MCF 10A (cell line): ENCODE measurements around the gene SCAP. TPM values are rescaled to one million over a fixed set of nuclear protein-coding genes. Genes with fewer than 3 reads are reported as not detected.

Experiments
- BruUV-seq: library from RNA; stranded (reverse); fragments of 400-500 nt; replicated peaks from 2 replicates; lab custom pipeline; 2021; lab: Mats Ljungman, UMichigan
- CTCF ChIA-PET: fragments of 300-600 bp; sonication (Branson Sonifier 250); formaldehyde crosslinking; extraction: SDS; loops from one replicate; lab custom pipeline; 2021; ENCODE audit warnings: antibody characterized with exemption, inconsistent platforms; lab: Yijun Ruan, JAX
- POLR2A ChIA-PET: fragments of 300-600, 350-650 bp; sonication (Branson Sonifier 250); formaldehyde crosslinking; extraction: SDS; loops from one replicate; lab custom pipeline; 2020; ENCODE audit warnings: antibody characterized with exemption, inconsistent platforms; lab: Yijun Ruan, JAX
- DNase-seq: peaks from one replicate; pipeline ENCODE4 v3.0.0-alpha.2; 2018; ENCODE audit not compliant: unreplicated experiment
- H3K27ac Mint-ChIP-seq: one replicate; pipeline ENCODE4 v1.8.0; 2022; ENCODE audit warnings: mild to moderate bottlenecking, low read depth, mixed read lengths; ENCODE audit not compliant: unreplicated experiment
- H3K27me3 Mint-ChIP-seq: one replicate; pipeline ENCODE4 v1.8.0; 2022; ENCODE audit warnings: mixed read lengths; ENCODE audit not compliant: insufficient read depth, unreplicated experiment
- H3K36me3 Mint-ChIP-seq: one replicate; pipeline ENCODE4 v1.8.0; 2022; ENCODE audit warnings: mild to moderate bottlenecking, moderate library complexity, mixed read lengths; ENCODE audit not compliant: insufficient read depth, unreplicated experiment
- H3K4me1 Mint-ChIP-seq: one replicate; pipeline ENCODE4 v1.8.0; 2022; ENCODE audit warnings: mixed read lengths; ENCODE audit not compliant: insufficient read depth, unreplicated experiment
- H3K4me3 Mint-ChIP-seq: one replicate; pipeline ENCODE4 v1.8.0; 2022; ENCODE audit warnings: mild to moderate bottlenecking, moderate library complexity, mixed read lengths; ENCODE audit not compliant: unreplicated experiment
- H3K9me3 Mint-ChIP-seq: one replicate; pipeline ENCODE4 v1.8.0; 2022; ENCODE audit warnings: mixed read lengths; ENCODE audit not compliant: unreplicated experiment
- intact Hi-C: fragments of 100-400 bp; cut with micrococcal nuclease; formaldehyde crosslinking; loops from 2 replicates; pipeline ENCODE4 v1.14.1; 2022
- total RNA-seq: library from RNA; stranded (reverse); gene quantifications from 2 replicates; pipeline ENCODE4 v1.2.3, GENCODE V29; 2022
- TF ChIP-seq, protein P1 (sequence below): fragments of 200-600 bp; IDR thresholded peaks from one replicate; pipeline ENCODE4 v1.8.0; 2022; ENCODE audit warnings: antibody characterized with exemption, mild to moderate bottlenecking; ENCODE audit not compliant: unreplicated experiment

The SCAP gene
- total RNA-seq, 1 experiment from 2014 or later, result 87.8 TPM

- H3K27me3 Mint-ChIP-seq, result no peaks in the 10 kb centered on the region
- no peak for DNase-seq
- intact Hi-C loops, result no loop called here
- no peaks in the 10 kb centered on the region for H3K4me1 Mint-ChIP-seq
- H3K27ac Mint-ChIP-seq, result no peak overlapping the region
- H3K4me3 Mint-ChIP-seq, result no peak overlapping the region
- H3K9me3 Mint-ChIP-seq, result no peaks in the 10 kb centered on the region
- ChIA-PET POLR2A (interaction anchor here (1.2 to 4.2 kb wide), 4 partner anchors 39 to 58 kb away, joined by 3 to 34 read pairs (median 6); partner anchors contain the start of genes PTPN23 and SCAP), CTCF (interaction anchor here (0.7 to 6.7 kb wide), 10 partner anchors 13 to 68 kb away, joined by 3 to 86 read pairs (median 5); partner anchors contain the start of gene SCAP)
- TF ChIP-seq, protein P1, sequence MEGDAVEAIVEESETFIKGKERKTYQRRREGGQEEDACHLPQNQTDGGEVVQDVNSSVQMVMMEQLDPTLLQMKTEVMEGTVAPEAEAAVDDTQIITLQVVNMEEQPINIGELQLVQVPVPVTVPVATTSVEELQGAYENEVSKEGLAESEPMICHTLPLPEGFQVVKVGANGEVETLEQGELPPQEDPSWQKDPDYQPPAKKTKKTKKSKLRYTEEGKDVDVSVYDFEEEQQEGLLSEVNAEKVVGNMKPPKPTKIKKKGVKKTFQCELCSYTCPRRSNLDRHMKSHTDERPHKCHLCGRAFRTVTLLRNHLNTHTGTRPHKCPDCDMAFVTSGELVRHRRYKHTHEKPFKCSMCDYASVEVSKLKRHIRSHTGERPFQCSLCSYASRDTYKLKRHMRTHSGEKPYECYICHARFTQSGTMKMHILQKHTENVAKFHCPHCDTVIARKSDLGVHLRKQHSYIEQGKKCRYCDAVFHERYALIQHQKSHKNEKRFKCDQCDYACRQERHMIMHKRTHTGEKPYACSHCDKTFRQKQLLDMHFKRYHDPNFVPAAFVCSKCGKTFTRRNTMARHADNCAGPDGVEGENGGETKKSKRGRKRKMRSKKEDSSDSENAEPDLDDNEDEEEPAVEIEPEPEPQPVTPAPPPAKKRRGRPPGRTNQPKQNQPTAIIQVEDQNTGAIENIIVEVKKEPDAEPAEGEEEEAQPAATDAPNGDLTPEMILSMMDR, result no peak
- no TSS peak for BruUV-seq
- H3K36me3 Mint-ChIP-seq, result peaks cover 59% of the 10 kb centered on the region
Observed at GRCh38 chr3:47420044-47420430, 55.7 kb downstream of the SCAP start.

GRCh38 chr3:47419083-47420043, 56.4 kb downstream of the SCAP start:
- no TSS peak for BruUV-seq
- intact Hi-C loops, result no loop called here
- TF ChIP-seq, protein P1, result no peak
- no peaks in the 10 kb centered on the region for H3K9me3 Mint-ChIP-seq
- ChIA-PET CTCF (interaction anchor here (1.0 to 6.7 kb wide), 5 partner anchors 13 to 58 kb away, joined by 3 to 86 read pairs (median 7); partner anchors contain the start of gene SCAP), POLR2A (interaction anchor here (1.2 to 1.8 kb wide), 2 partner anchors 39 to 54 kb away, joined by 3 to 7 read pairs; partner anchors contain the start of gene PTPN23)
- DNase-seq, result no peak
- no peak overlapping the region for H3K27ac Mint-ChIP-seq
- no peaks in the 10 kb centered on the region for H3K27me3 Mint-ChIP-seq
- H3K4me1 Mint-ChIP-seq, result no peaks in the 10 kb centered on the region
- no peak overlapping the region for H3K4me3 Mint-ChIP-seq
- H3K36me3 Mint-ChIP-seq, result peaks cover 61% of the 10 kb centered on the region

DNA sequence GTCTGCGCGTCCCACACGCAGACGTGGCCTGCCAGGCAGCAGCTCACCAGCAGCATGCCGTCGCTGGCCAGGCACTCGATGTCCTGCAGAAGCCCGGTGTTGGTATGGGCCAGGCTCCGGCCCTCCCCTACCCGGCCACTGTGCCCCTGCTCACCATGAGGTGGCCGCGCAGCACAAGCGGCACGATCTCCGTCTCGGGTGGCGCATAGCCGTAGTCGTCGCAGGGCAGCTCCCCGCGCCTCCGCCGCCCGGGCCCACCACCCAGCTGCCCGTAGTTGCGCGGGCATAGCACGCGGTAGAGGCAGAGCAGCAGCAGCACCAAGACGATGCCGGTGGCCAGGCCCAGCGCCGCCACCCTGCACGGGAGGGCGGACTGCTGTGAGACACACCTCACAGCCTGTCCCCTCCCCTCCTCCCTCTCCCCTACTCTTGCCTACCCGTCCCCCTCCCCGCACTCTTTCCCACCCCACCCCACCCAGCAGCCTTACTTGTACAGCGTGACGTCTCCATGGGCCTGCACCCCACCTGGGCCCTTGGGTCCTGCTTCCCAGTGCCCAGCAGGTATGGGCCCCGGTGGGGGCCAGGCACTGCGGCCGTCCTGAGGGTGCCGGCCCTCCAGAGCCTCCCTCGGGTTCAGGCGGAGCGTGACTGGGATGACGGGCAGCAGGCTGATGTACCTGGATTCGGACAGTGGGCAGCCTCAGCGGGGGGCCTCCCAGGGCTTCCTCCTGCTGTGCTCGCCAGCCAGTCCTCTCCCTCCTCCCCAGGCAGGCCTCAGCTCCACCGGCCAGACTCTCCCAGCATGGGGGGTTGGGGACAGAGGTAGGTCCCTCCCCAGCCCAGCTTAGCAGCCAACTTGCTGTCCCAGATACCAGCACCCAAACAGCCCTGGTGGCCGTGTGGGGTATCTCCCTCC, 57.3 kb downstream of the SCAP start:
- ChIA-PET CTCF (interaction anchor here (6.7 kb wide), 1 partner anchor 59 kb away, joined by 86 read pairs; the partner anchor contains the start of gene SCAP), POLR2A (no interaction called here)
- Mint-ChIP-seq H3K9me3 (no peaks in the 10 kb centered on the region), H3K4me1 (no peaks in the 10 kb centered on the region), H3K36me3 (peaks cover 66% of the 10 kb centered on the region), H3K4me3 (no peak overlapping the region), H3K27me3 (no peaks in the 10 kb centered on the region), H3K27ac (no peak overlapping the region)
- intact Hi-C loops, result no loop called here
- TF ChIP-seq, protein P1, result no peak
- no TSS peak for BruUV-seq
- DNase-seq, result no peak
